ENCODE results near the gene ADAMTS12. TPM values are rescaled to one million over a fixed set of nuclear protein-coding genes. Genes with fewer than 3 reads are reported as not detected.

The ADAMTS12 gene
- polyA plus RNA-seq, 5 donors = 36.3 to 57.8 (median 55.2) TPM

- DNase-seq = no peak
These were observed 44.9 kb downstream of the ADAMTS12 start for GRCh38 chr5:33846851-33847250.

- DNase-seq = no peak
These were observed 48.2 kb downstream of the ADAMTS12 start for GRCh38 chr5:33843579-33843978.

- DNase-seq = no peak
These were observed 49.3 kb downstream of the ADAMTS12 start for GRCh38 chr5:33842456-33842855.

- DNase-seq = no peak
These were observed 49.9 kb downstream of the ADAMTS12 start for GRCh38 chr5:33841891-33842290.

GRCh38 chr5:33840927-33841547, 50.8 kb downstream of the ADAMTS12 start:
- DNase-seq = no peak

- no peak for DNase-seq
These were observed 54.5 kb downstream of the ADAMTS12 start for GRCh38 chr5:33837301-33837700.

- DNase-seq = no peak
These were observed 57.5 kb downstream of the ADAMTS12 start for GRCh38 chr5:33834334-33834733.

- no peak for DNase-seq
These were observed 58.6 kb downstream of the ADAMTS12 start for GRCh38 chr5:33833237-33833575.

GRCh38 chr5:33832404-33833236, 59.2 kb downstream of the ADAMTS12 start:
- no peak for DNase-seq

- no peak for DNase-seq
These were observed 60.7 kb downstream of the ADAMTS12 start for GRCh38 chr5:33831041-33831440.

- no peak for DNase-seq
These were observed 62.4 kb downstream of the ADAMTS12 start for GRCh38 chr5:33829430-33829829.

GRCh38 chr5:33828626-33829308, 63.0 kb downstream of the ADAMTS12 start:
- no peak for DNase-seq

- DNase-seq = no peak
These were observed 63.9 kb downstream of the ADAMTS12 start for GRCh38 chr5:33827885-33828284.

GRCh38 chr5:33827018-33827707, 64.6 kb downstream of the ADAMTS12 start:
- DNase-seq = no peak

GRCh38 chr5:33824516-33825195, 67.1 kb downstream of the ADAMTS12 start:
- no peak for DNase-seq

GRCh38 chr5:33817301-33817700, 74.5 kb downstream of the ADAMTS12 start:
- DNase-seq = no peak

GRCh38 chr5:33816791-33817190, 75.0 kb downstream of the ADAMTS12 start:
- no peak for DNase-seq

- DNase-seq = no peak
These were observed 79.0 kb downstream of the ADAMTS12 start for GRCh38 chr5:33812746-33813145.

- no peak for DNase-seq
These were observed 81.2 kb downstream of the ADAMTS12 start for GRCh38 chr5:33810491-33811120.

GRCh38 chr5:33809936-33810335, 81.9 kb downstream of the ADAMTS12 start:
- no peak for DNase-seq

- no peak for DNase-seq
These were observed 83.1 kb downstream of the ADAMTS12 start for GRCh38 chr5:33808699-33809098.
